Activated T-cell treated with anti-CD3 and anti-CD28 coated beads for 1 hour (primary cell): ENCODE data around the gene HMGCLL1.

Experiments used
- DNase-seq: peaks from one replicate; pipeline ENCODE4 v3.0.0-alpha.2; 2020; ENCODE audit warnings: low read depth

The HMGCLL1 gene

GRCh38 chr6:55578537-55579363, at the start of gene HMGCLL1:
HMGCLL1 (minus strand) TSS chr6:55579192; CDS start chr6:55579055, 137 bp downstream.
- DNase-seq = no peak

GRCh38 chr6:55621993-55622392, 43.0 kb upstream of the HMGCLL1 start:
- no peak for DNase-seq

GRCh38 chr6:55621244-55621643, 42.3 kb upstream of the HMGCLL1 start:
- no peak for DNase-seq

GRCh38 chr6:55617272-55617671, 38.3 kb upstream of the HMGCLL1 start:
- no peak for DNase-seq

GRCh38 chr6:55604021-55604420, 25.0 kb upstream of the HMGCLL1 start:
- no peak for DNase-seq

- DNase-seq = no peak
Observed at GRCh38 chr6:55601120-55601519, 22.1 kb upstream of the HMGCLL1 start.

GRCh38 chr6:55594442-55594841, 15.4 kb upstream of the HMGCLL1 start:
- no peak for DNase-seq

GRCh38 chr6:55584654-55585354, 5.8 kb upstream of the HMGCLL1 start:
- DNase-seq = no peak

GRCh38 chr6:55576811-55577210, 2.2 kb downstream of the HMGCLL1 start:
- DNase-seq = no peak

- DNase-seq = no peak
Observed at GRCh38 chr6:55574556-55574955, 4.4 kb downstream of the HMGCLL1 start.

GRCh38 chr6:55569638-55570037, 9.4 kb downstream of the HMGCLL1 start:
- DNase-seq = no peak

GRCh38 chr6:55568808-55569439, 10.1 kb downstream of the HMGCLL1 start:
- DNase-seq = no peak

GRCh38 chr6:55567558-55567957, 11.4 kb downstream of the HMGCLL1 start:
- DNase-seq = no peak

GRCh38 chr6:55566036-55566710, 12.8 kb downstream of the HMGCLL1 start:
- DNase-seq = no peak

- no peak for DNase-seq
Observed at GRCh38 chr6:55562318-55562717, 16.7 kb downstream of the HMGCLL1 start.

GRCh38 chr6:55560290-55560885, 18.6 kb downstream of the HMGCLL1 start:
- DNase-seq = no peak

GRCh38 chr6:55557146-55557545, 21.8 kb downstream of the HMGCLL1 start:
- no peak for DNase-seq

- no peak for DNase-seq
Observed at GRCh38 chr6:55545791-55546190, 33.2 kb downstream of the HMGCLL1 start.

- no peak for DNase-seq
Observed at GRCh38 chr6:55543633-55544309, 35.2 kb downstream of the HMGCLL1 start.

- no peak for DNase-seq
Observed at GRCh38 chr6:55541024-55541423, 38.0 kb downstream of the HMGCLL1 start.

- no peak for DNase-seq
Observed at GRCh38 chr6:55536391-55536956, 42.5 kb downstream of the HMGCLL1 start.
